Measurements from ENCODE around the gene PKNOX2.
A peak's percentile ranks its signal among the peaks of the same experiment; 100 is the strongest.

PKNOX2 gene

DNA sequence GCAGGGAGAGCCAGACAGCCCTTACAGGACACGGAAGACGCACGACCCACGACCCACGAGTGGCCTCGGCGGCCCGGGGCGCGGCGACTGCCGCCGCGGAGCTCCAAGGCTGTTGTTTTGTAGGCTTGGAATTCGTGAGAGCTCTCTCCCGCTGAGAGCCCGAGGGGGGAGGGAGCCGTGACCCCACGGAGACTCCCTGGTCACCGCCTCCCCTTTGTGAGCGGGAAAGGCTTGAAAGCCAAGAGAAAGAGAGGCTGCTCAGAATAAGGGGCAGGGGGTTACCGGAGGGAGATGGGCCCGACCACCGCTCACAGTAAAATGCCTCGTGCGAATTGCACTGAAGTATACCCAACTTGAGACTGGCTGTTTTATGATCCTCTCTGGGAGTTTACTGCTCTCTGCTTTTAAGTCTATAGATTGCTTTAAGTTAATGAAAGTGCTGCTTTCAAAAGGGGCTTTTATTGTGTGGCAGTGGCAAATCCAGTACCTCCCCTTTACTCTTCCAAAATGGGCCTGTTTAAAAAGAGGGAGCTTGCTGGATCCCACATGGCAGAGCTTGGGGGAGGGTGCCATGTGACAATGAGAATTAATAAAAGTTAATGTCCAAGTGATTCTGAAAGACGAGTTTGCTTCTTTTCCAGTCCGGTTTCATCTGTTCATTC, 2.9 kb downstream of the PKNOX2 start:
- H3K4me3 ChIP-seq (replicated peaks; ENCODE audit: low read depth, low read length): peak overlapping the region; percentile 70
- TF ChIP-seq, protein P1, sequence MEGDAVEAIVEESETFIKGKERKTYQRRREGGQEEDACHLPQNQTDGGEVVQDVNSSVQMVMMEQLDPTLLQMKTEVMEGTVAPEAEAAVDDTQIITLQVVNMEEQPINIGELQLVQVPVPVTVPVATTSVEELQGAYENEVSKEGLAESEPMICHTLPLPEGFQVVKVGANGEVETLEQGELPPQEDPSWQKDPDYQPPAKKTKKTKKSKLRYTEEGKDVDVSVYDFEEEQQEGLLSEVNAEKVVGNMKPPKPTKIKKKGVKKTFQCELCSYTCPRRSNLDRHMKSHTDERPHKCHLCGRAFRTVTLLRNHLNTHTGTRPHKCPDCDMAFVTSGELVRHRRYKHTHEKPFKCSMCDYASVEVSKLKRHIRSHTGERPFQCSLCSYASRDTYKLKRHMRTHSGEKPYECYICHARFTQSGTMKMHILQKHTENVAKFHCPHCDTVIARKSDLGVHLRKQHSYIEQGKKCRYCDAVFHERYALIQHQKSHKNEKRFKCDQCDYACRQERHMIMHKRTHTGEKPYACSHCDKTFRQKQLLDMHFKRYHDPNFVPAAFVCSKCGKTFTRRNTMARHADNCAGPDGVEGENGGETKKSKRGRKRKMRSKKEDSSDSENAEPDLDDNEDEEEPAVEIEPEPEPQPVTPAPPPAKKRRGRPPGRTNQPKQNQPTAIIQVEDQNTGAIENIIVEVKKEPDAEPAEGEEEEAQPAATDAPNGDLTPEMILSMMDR (IDR thresholded peaks at IDR 0.05; ENCODE audit: low read length, missing control alignments): no peak
- DNase-seq (ENCODE audit: low read depth): peak; percentile 55

- peak; percentile 35 for DNase-seq (ENCODE audit: low read depth)
- TF ChIP-seq, protein P1 (IDR thresholded peaks at IDR 0.05; ENCODE audit: low read length, missing control alignments): no peak
- no peak overlapping the region for H3K4me3 ChIP-seq (replicated peaks; ENCODE audit: low read depth, low read length)
Measured at GRCh38 chr11:125167954-125168835, 3.6 kb downstream of the PKNOX2 start.

DNA sequence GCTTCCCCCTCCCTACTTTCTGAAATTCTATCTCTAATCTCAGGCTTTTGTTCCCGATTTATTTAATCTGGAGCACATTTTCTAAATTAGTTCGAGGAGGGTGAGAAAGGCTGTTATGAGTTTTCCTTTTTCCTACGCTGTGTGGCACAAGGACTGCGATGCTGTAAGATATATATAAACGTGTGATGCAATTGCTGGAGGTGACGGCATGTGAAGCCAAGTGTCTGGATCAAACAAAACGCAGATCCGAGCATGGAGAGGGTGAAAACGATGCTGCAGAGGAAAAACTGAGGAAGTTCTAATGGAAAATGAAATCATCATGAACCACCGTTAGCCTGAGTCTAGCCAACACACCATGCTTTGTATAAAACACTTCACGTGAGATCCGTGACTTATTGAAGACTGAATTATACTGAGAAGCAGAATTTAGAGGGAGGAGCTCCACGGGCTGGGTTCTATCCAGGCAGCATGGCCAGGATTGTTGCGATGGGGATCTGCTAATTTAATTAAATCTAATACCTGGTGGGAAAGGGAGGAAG, 4.4 kb downstream of the PKNOX2 start:
- TF ChIP-seq, protein P1 (IDR thresholded peaks at IDR 0.05; ENCODE audit: low read length, missing control alignments): no peak
- no peak overlapping the region for H3K4me3 ChIP-seq (replicated peaks; ENCODE audit: low read depth, low read length)
- DNase-seq (ENCODE audit: low read depth): peak; percentile 66

DNA sequence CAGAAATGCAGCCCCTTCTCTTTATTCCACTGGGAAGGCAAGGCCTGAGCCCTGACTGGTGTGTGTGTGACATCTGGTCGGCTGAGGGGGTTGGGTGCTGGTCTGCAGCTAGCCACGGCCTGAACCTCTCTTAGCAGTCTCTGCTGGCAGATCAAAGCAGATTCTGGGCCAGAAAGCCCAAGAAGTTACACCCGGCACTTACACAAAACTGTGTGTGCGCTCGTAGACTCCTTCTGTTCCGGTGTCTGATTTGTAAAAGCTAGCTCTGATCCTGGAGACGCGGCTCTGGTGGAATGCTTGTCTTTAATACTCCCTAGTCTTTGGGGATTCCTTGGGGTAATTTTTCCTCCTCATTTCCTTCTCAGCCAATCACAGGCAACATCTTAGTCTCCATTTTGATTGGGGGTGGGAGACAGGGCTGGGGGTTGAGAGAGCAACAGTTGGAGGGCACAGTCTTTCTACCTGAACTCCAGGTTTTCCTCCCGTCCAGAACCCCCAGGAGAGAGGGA, 5.5 kb downstream of the PKNOX2 start:
- DNase-seq (ENCODE audit: low read depth): peak; percentile 62
- H3K4me3 ChIP-seq (replicated peaks; ENCODE audit: low read depth, low read length): peak overlapping the region; percentile 31
- TF ChIP-seq, protein P1 (IDR thresholded peaks at IDR 0.05; ENCODE audit: low read length, missing control alignments): no peak

GRCh38 chr11:125170510-125171031, 6.0 kb downstream of the PKNOX2 start:
- peak overlapping the region; percentile 31 for H3K4me3 ChIP-seq (replicated peaks; ENCODE audit: low read depth, low read length)
- peak; percentile 94 for DNase-seq (ENCODE audit: low read depth)
- TF ChIP-seq, protein P1 (IDR thresholded peaks at IDR 0.05; ENCODE audit: low read length, missing control alignments): no peak

DNA sequence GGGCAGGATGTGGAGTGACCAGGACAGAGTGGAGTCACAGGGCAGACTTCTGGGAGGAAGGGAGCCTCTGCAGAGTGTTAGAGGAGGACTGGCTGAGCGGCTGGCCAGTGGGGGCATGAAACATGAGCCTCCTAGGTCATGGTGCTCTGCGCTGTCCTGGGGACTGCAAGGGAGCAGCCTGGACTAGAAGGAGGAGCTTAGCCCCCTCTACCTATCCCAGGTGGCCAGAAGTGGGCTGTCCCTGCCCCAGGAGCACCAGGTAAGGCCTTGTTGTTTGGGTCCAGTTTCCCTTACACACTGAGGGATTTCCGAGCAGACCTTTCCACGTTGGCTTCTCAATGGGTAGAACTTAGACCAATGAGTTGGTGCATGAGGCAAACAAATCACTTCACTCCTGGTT, 7.4 kb downstream of the PKNOX2 start:
- no peak for DNase-seq (ENCODE audit: low read depth)
- no peak overlapping the region for H3K4me3 ChIP-seq (replicated peaks; ENCODE audit: low read depth, low read length)
- TF ChIP-seq, protein P1 (IDR thresholded peaks at IDR 0.05; ENCODE audit: low read length, missing control alignments): no peak

Data from fibroblast of pulmonary artery (primary cell).